K562 (cell line): ENCODE data around the gene THSD8. TPM values are rescaled to one million over a fixed set of nuclear protein-coding genes. Genes with fewer than 3 reads are reported as not detected.

Experiments used
- CEBPG ChIP-seq, 3 experiments: fragments of 200-800 bp in 1 of 3; sonication (Bioruptor generic) in 1 of 3; sonication (generic) in 1 of 3; formaldehyde crosslinking in 1 of 3; IDR thresholded peaks in 2 of 3; conservative IDR thresholded peaks in 1 of 3; 2 replicates each; pipeline versions ENCODE4 v1.6.1 to v1.8.0; 2016 to 2022; ENCODE audit warnings: missing compliant biosample characterization in 2 of 3, missing genetic modification characterization in 2 of 3, mild to moderate bottlenecking in 1 of 3, missing genetic modification reagents in 1 of 3
- FOXP4 ChIP-seq: sonication (generic); formaldehyde crosslinking; IDR thresholded peaks from 2 replicates; pipeline ENCODE4 v1.8.0; 2022; ENCODE audit warnings: mild to moderate bottlenecking, missing genetic modification reagents, borderline replicate concordance
- GTF2F1 ChIP-seq: IDR thresholded peaks from 2 replicates; pipeline ENCODE4 v1.6.1; 2011; ENCODE audit warnings: low read depth, low read length, improper control_type of control experiment
- HDGF ChIP-seq: fragments of 450-650 bp; IDR thresholded peaks from 2 replicates; pipeline ENCODE4 v1.6.1; 2016
- JUNB ChIP-seq: fragments of 450-650 bp; formaldehyde crosslinking; conservative IDR thresholded peaks from 2 replicates; pipeline ENCODE4 v1.4.0; 2020; ENCODE audit warnings: mild to moderate bottlenecking
- KAT7 ChIP-seq: sonication (generic); formaldehyde crosslinking; IDR thresholded peaks from 2 replicates; pipeline ENCODE4 v1.8.0; 2022; ENCODE audit warnings: missing genetic modification reagents, mild to moderate bottlenecking, borderline replicate concordance
- MLX ChIP-seq, 2 experiments: fragments of 450-650 bp in 1 of 2; sonication (generic) in 1 of 2; formaldehyde crosslinking; conservative IDR thresholded peaks; 2 replicates each; pipeline versions ENCODE4 v1.4.0 to v1.8.1; 2020 to 2022; ENCODE audit warnings: mild to moderate bottlenecking in 1 of 2, missing genetic modification reagents in 1 of 2
- MXI1 ChIP-seq: IDR thresholded peaks from 2 replicates; pipeline ENCODE4 v1.6.1; 2011; ENCODE audit warnings: low read depth, mild to moderate bottlenecking, improper control_type of control experiment, low read length
- POLR2AphosphoS2 ChIP-seq: IDR thresholded peaks from 2 replicates; pipeline ENCODE4 v1.6.1; 2012; ENCODE audit warnings: low read length, improper control_type of control experiment
- POLR3G ChIP-seq: IDR thresholded peaks from 2 replicates; pipeline ENCODE4 v1.6.1; 2011; ENCODE audit not compliant: insufficient read length, insufficient replicate concordance; ENCODE audit errors: extremely low read depth
- PTBP1 ChIP-seq: fragments of 200-400 bp; formaldehyde crosslinking; IDR thresholded peaks from 2 replicates; pipeline ENCODE4 v1.6.1; 2017; ENCODE audit warnings: low read depth, low read length
- RNF2 ChIP-seq: sonication (generic); IDR thresholded peaks from 2 replicates; pipeline ENCODE4 v1.6.1; 2016
- SMARCB1 ChIP-seq: IDR thresholded peaks from 2 replicates; pipeline ENCODE4 v1.6.1; 2011; ENCODE audit warnings: improper control_type of control experiment, low read depth; ENCODE audit not compliant: insufficient read length
- STAG1 ChIP-seq: sonication (generic); formaldehyde crosslinking; IDR thresholded peaks from 2 replicates; pipeline ENCODE4 v1.5.0; 2020; ENCODE audit warnings: missing genetic modification reagents, borderline replicate concordance
- TAF15 ChIP-seq: fragments of 200-400 bp; formaldehyde crosslinking; IDR thresholded peaks from 2 replicates; pipeline ENCODE4 v1.6.1; 2017; ENCODE audit warnings: mild to moderate bottlenecking, low read depth, low read length, moderate library complexity
- TEAD1 ChIP-seq, 2 experiments: fragments of 450-650 bp in 1 of 2; sonication (generic) in 1 of 2; formaldehyde crosslinking; IDR thresholded peaks; 2 replicates each; pipeline versions ENCODE4 v1.4.0 to v1.8.0; 2020 to 2022; ENCODE audit warnings: mild to moderate bottlenecking in 2 of 2, missing genetic modification reagents in 1 of 2
- ZBTB34 ChIP-seq: fragments of 250-450 bp; sonication (Bioruptor Pico); IDR thresholded peaks from 2 replicates; pipeline ENCODE4 v1.8.0; 2021; ENCODE audit warnings: mild to moderate bottlenecking, moderate library complexity
- ZNF512 ChIP-seq: IDR thresholded peaks from 2 replicates; pipeline ENCODE4 v1.6.1; 2016; ENCODE audit warnings: missing genetic modification characterization, missing compliant biosample characterization
- ZNF77 ChIP-seq: fragments of 250-450 bp; sonication (Bioruptor Pico); IDR thresholded peaks from 2 replicates; pipeline ENCODE4 v1.5.0; 2020
- polyA plus RNA-seq, 8 experiments: library from polyadenylated mRNA; depleted of rRNA in 4 of 8; stranded (reverse) in 5 of 8; unstranded in 3 of 8; fragments of >200 nt; fragmentation: Nextera tagmentation in 2 of 8; fragmentation: Illumina TruSeq in 1 of 8; extraction: Ambion mirVana in 2 of 8; extraction: Trizol in 1 of 8; gene quantifications; 2 replicates each; pipeline versions ENCODE4 v1.2.1 to v1.2.3, GENCODE V29; 2011 to 2014; ENCODE audit warnings: inconsistent platforms in 1 of 8, missing spikeins in 1 of 8
- total RNA-seq, 7 experiments: library from RNA; depleted of rRNA in 6 of 7; stranded (reverse); fragments of >200 nt in 6 of 7; fragmentation: Illumina TruSeq in 2 of 7; extraction: Trizol in 2 of 7; gene quantifications; 2 replicates each; pipeline versions ENCODE4 v1.2.1 to v1.2.3, GENCODE V29; 2011 to 2021; ENCODE audit warnings: low replicate concordance in 1 of 7
- TF ChIP-seq, protein P1 (sequence below): fragments of 200-800 bp; sonication (Bioruptor generic); IDR thresholded peaks from 2 replicates; pipeline ENCODE4 v1.6.1; 2017; ENCODE audit warnings: missing genetic modification characterization, missing compliant biosample characterization

THSD8 gene
- total and polyA plus RNA-seq, 9 of the 15 experiments (the other 6 are each of a cell fraction or from before 2014, with no cell fraction given) = 8.4 to 42.4 (median 19.9) TPM; not detected in 2

GRCh38 chr19:12806242-12807081, 4.6 kb downstream of the THSD8 start, which contains the start of gene RNASEH2A (continued):
- TF ChIP-seq, protein P1, sequence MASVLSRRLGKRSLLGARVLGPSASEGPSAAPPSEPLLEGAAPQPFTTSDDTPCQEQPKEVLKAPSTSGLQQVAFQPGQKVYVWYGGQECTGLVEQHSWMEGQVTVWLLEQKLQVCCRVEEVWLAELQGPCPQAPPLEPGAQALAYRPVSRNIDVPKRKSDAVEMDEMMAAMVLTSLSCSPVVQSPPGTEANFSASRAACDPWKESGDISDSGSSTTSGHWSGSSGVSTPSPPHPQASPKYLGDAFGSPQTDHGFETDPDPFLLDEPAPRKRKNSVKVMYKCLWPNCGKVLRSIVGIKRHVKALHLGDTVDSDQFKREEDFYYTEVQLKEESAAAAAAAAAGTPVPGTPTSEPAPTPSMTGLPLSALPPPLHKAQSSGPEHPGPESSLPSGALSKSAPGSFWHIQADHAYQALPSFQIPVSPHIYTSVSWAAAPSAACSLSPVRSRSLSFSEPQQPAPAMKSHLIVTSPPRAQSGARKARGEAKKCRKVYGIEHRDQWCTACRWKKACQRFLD (CRISPR knock-in tag) = no peak
- TF ChIP-seq ZBTB34 (no peak), JUNB (CRISPR knock-in tag) (no peak), PTBP1 (no peak), STAG1 (no peak), MLX (CRISPR knock-in tag; conservative IDR thresholded peaks at IDR 0.05) (no peak), MXI1 (0 out of 2 replicates have a peak, but pooled peaks have one; percentile 61), TAF15 (no peak), ZNF512 (tag) (no peak), TEAD1 (CRISPR knock-in tag; IDR thresholded peaks at IDR 0.05) (no peak), POLR2AphosphoS2 (no peak), ZNF77 (CRISPR knock-in tag) (no peak), CEBPG (CRISPR knock-in tag; IDR thresholded peaks at IDR 0.05) (no peak; the same call in 1 of the 2 replicates), CEBPG (tag; conservative IDR thresholded peaks at IDR 0.05 in 1 of 2, IDR thresholded peaks at IDR 0.05 in 1 of 2) (no peak), FOXP4 (CRISPR knock-in tag) (no peak), GTF2F1 (no peak), RNF2 (peak; percentile 66; the same call in 1 of the 2 replicates), KAT7 (peak; percentile 88), POLR3G (no peak), SMARCB1 (no peak), HDGF (no peak)
